ENCODE data around the gene SIN3A.

DNA sequence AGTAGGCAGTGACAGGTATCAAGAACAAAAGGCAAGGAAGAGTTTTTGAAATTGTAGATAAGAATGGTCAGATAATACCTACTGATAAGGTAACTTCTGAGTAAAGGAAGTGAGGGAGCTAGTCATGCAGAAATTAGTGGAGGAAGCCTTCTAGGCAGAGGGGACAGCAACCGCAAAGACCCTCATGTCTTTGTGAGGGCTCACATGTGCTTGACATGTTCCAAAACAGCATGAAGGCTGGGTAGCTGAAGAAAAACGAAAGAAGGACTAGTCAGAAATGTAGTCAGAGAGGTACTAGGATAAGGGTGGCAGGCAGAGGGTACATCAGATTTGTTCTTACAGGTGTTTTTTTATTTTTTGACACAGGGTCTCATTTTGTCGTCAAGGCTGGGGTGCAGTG is 5.3 kb downstream of the SIN3A start:
- TF ChIP-seq, protein P1, sequence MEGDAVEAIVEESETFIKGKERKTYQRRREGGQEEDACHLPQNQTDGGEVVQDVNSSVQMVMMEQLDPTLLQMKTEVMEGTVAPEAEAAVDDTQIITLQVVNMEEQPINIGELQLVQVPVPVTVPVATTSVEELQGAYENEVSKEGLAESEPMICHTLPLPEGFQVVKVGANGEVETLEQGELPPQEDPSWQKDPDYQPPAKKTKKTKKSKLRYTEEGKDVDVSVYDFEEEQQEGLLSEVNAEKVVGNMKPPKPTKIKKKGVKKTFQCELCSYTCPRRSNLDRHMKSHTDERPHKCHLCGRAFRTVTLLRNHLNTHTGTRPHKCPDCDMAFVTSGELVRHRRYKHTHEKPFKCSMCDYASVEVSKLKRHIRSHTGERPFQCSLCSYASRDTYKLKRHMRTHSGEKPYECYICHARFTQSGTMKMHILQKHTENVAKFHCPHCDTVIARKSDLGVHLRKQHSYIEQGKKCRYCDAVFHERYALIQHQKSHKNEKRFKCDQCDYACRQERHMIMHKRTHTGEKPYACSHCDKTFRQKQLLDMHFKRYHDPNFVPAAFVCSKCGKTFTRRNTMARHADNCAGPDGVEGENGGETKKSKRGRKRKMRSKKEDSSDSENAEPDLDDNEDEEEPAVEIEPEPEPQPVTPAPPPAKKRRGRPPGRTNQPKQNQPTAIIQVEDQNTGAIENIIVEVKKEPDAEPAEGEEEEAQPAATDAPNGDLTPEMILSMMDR (IDR thresholded peaks at IDR 0.05): no peak
- no peak for TF ChIP-seq EZH2 (IDR thresholded peaks at IDR 0.05)
